ENCODE data around the gene OR10G3.

The OR10G3 gene

DNA sequence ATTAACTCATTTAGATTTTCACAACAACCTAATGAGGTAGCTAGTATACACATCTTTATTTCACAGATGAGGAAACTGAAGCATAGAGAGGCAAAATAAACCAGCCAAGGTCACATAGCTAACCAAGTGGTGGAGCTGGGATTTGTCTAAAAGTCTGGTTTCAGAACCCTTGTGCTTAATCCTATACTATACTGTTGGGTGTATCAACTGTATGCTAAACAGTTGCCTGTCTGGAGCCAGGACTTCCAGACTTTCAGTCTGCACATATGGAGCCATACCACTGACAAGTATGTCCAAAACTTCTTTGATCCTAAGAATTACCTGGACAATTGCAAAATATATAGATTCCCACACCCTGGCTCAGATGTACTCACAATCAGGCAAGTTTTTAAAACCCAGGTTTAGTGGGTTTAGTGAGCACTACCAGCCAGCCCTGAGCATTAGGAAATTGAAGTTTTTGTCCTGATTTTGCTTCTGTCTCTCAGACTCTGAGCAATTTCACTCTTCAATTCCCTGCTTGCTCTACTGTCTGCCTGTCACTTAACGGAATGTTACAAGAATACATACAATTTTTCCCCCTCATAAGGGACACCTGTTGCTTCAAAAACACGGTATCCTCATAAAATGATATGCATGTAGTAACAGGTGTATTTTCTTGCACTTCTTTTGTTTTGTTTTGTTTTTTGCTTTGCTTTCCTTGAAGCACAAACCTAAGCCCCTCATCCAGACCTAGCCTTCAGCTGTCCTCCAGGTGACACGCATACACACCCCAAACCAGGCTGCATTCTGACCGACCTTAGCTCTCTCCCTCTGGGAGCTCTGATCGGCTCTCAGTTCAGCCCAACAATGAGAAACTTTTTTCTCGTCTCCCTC, 44.1 kb downstream of the OR10G3 start:
- DNase-seq (ENCODE audit: low read depth) = no peak

- DNase-seq (ENCODE audit: low read depth) = no peak
Observed at GRCh38 chr14:21534576-21534975, 45.3 kb downstream of the OR10G3 start.

DNA sequence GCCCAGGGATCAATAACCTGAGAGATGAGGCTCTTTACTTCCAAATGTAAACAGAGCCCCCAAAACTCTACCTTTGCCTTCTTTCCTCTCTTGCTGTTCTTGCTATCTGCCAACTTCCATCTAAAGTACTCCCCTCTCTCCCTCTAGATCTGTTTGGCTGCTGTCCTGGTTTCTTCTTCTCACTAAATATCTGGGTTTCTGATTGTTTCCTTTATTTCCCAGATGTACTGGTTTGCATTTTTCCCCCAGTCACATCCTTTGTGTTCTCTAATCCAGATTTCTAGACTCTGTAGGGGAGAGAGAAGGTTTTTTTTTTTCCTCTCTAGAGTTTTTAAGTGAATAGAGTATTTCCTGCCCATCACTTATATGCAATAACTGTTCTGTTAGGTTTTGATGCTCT, 46.6 kb downstream of the OR10G3 start:
- no peak for DNase-seq (ENCODE audit: low read depth)

DNA sequence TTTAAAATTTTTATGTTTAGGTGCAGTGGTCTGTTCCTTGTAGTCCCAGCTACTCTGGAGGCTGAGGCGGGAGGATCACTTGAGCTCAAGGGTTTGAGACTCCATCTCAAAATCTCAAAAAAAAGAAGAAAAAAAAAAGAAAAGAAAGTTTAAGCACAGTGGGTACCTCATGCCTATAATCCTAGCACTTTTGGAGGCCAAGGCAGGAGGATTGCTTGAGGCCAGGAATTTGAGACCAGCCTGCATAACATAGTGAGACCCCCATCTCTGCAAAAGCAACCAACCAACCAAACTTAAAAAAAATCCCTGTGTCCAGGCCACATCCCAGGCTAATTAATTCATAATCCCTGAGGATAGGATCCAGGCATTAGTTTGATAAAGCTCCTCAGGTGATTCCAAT, 50.4 kb downstream of the OR10G3 start:
- no peak for DNase-seq (ENCODE audit: low read depth)

- no peak for DNase-seq (ENCODE audit: low read depth)
Observed at GRCh38 chr14:21528381-21529348, 51.2 kb downstream of the OR10G3 start.

- DNase-seq (ENCODE audit: low read depth) = no peak
Observed at GRCh38 chr14:21527318-21527679, 52.6 kb downstream of the OR10G3 start.

GRCh38 chr14:21526672-21527317, 53.1 kb downstream of the OR10G3 start:
- DNase-seq (ENCODE audit: low read depth) = no peak

DNA sequence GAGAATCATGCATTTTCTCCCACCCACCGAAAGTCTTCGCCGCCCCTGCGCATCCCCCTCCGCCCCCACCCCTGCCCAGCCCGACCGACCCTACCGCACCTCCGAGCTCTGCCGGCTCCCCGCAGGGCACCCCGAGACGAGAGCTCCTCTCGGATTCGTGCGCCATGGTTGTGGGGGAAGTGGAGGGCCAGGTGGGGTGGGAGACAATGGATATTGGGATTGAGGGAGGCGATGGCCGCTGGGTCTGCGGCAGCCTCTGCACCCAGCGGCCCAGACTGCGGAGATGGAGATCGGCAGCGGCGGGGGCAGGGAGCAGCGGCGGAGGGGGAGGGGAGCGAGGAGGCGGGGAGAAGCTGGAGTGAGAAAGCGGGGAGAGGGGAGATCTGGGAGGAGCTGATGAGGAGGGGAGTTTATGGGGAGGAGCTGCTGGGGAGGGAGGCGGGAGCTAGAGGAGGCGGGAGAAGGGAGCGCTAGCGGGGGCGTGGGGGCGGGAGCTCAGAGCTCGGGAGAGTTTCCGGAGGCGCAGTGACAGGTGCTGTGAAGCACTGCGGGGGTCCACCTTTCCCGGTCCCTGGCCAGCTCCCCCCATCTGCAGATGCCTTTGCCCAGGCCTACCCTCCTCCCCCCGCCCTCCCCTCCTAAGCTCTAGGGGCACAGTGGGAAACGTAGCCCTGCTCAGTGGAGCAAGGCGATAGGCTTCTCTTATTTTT, 53.8 kb downstream of the OR10G3 start, which contains the start of gene SALL2:
TSS of gene SALL2 (minus strand) at position 385 of the 710 bp plus-strand sequence. CDS start at position 166, 219 bp downstream.
- DNase-seq (ENCODE audit: low read depth) = peak; percentile 55

DNA sequence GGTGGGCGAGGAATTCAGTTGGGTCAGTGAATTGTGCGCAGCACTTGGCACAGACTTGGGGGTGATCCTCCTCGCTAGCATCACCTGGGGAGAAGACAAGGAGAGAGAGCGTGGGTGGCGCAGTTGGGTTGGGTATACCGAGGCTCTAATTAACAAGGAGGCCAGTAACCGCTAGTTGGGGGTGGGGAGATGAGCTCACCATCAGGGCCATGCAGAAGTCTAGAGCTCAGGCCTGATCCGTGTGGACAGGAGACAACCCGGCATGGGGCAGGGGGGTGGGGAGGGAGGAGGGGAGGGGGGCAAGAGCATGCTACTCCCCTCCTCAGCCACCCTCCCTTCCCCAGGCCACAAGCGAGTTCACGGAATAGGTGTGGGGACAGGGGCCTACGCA, 54.3 kb downstream of the OR10G3 start:
- DNase-seq (ENCODE audit: low read depth) = no peak

- DNase-seq (ENCODE audit: low read depth) = no peak
Observed at GRCh38 chr14:21524575-21525490, 55.0 kb downstream of the OR10G3 start.

GRCh38 chr14:21523203-21523602, 56.7 kb downstream of the OR10G3 start:
- DNase-seq (ENCODE audit: low read depth) = no peak

- DNase-seq (ENCODE audit: low read depth) = no peak
Observed at GRCh38 chr14:21521501-21521900, 58.4 kb downstream of the OR10G3 start.

GRCh38 chr14:21520767-21521166, 59.1 kb downstream of the OR10G3 start:
- no peak for DNase-seq (ENCODE audit: low read depth)

- no peak for DNase-seq (ENCODE audit: low read depth)
Observed at GRCh38 chr14:21518725-21519124, 61.2 kb downstream of the OR10G3 start.

All from T follicular helper cell (primary cell).